ENCODE data around the gene SUMO2. TPM values are rescaled to one million over a fixed set of nuclear protein-coding genes. Genes with fewer than 3 reads are reported as not detected.
"Not testable (repeated sequence)": the region's sequence is repeated elsewhere in the genome, so short reads cannot be mapped to it uniquely, and the experiment has no call there.

The SUMO2 gene
- total and polyA plus RNA-seq, 2 of the 13 experiments (the other 11 are each of a cell fraction or from before 2014, with no cell fraction given), result 337 to 553 TPM

GRCh38 chr17:75132018-75133000 lies 50.5 kb downstream of the SUMO2 start:
- ChIA-PET POLR2A (interaction anchor here (0.7 to 3.1 kb wide), 37 partner anchors 9 to 648 kb away, joined by 3 to 23 read pairs (median 5); partner anchors contain the start of genes ARMC7, CDR2L, JPT1 and MIF4GD), CTCF (ENCODE audit: low intra/inter-chr PET ratio, low total read pairs) (interaction anchor here (1.3 to 2.8 kb wide), 2 partner anchors 18 to 69 kb away, joined by 3 to 26 read pairs; no protein-coding TSS in a partner anchor)
- ATAC-seq; H2AFZ ChIP-seq (ENCODE audit: low read length); H3K79me2 ChIP-seq (ENCODE audit: insufficient read depth, low read length); H3K9me3 ChIP-seq (ENCODE audit: low read length); BruUV-seq (replicated peaks); FAIRE-seq; H4K20me1 ChIP-seq (ENCODE audit: insufficient read depth, low read length); H3K27me3 ChIP-seq (ENCODE audit: control insufficient read depth in 1 of 2, insufficient read depth in 2 of 2, low read length in 2 of 2); DNase-seq (ENCODE audit: low spot score); in situ Hi-C loops (cut with HindIII; ENCODE audit: extremely low pct_ligation_motif_present, low pct_unique_long_range_greater_than_20kb); TF ChIP-seq EP300 (CRISPR knock-in tag; IDR thresholded peaks at IDR 0.05; ENCODE audit: borderline replicate concordance): not testable (repeated sequence)
- H3K4me2 ChIP-seq (ENCODE audit: low read depth, low read length), result peak overlapping the region; percentile 59
- intact Hi-C loops (cut with micrococcal nuclease; ENCODE audit: unreplicated experiment), result loop anchor here (5.0 kb wide), 1 partner anchor 70 kb away; no protein-coding TSS in a partner anchor
- H3K4me1 ChIP-seq (ENCODE audit: insufficient read depth, low read length), result peaks cover 26% of the 10 kb centered on the region
- WGBS (ENCODE audit: low lambda C conversion rate), result 82% methylated on average over 40 of the region's 40 CpGs
- peak overlapping the region; percentile 85 for H3K9ac ChIP-seq (ENCODE audit: insufficient read depth, low read depth, low read length)
- H3K27ac ChIP-seq (ENCODE audit: extremely low read length, insufficient read depth, low read length), result peak overlapping the region; percentile 86
- peaks cover 10 to 31% of the 10 kb centered on the region in 2 experiments for H3K36me3 ChIP-seq (replicated peaks in 1 of 2; ENCODE audit: control insufficient read depth in 1 of 2, insufficient read depth in 2 of 2, low read length in 2 of 2)
- H3K4me3 ChIP-seq (replicated peaks in 1 of 3; ENCODE audit: insufficient read depth in 1 of 3, low read depth in 2 of 3, low read length in 3 of 3), result peak overlapping the region; percentile 77 to 96 (median 83)
- TF ChIP-seq ZNF414 (CRISPR knock-in tag; IDR thresholded peaks at IDR 0.05) (0 out of 2 replicates have a peak, but pooled peaks have one; percentile 47), ZNF670 (CRISPR knock-in tag; IDR thresholded peaks at IDR 0.05; ENCODE audit: borderline replicate concordance) (0 out of 2 replicates have a peak, but pooled peaks have one; percentile 32), MTF2 (CRISPR knock-in tag; IDR thresholded peaks at IDR 0.05; ENCODE audit: borderline replicate concordance) (peak; percentile 34; the same call in 1 of the 2 replicates), MTERF4 (CRISPR knock-in tag; IDR thresholded peaks at IDR 0.05) (0 out of 2 replicates have a peak, but pooled peaks have one; percentile 56), NFKB2 (CRISPR knock-in tag; IDR thresholded peaks at IDR 0.05; ENCODE audit: borderline replicate concordance) (0 out of 2 replicates have a peak, but pooled peaks have one; percentile 34), GATAD2A (CRISPR knock-in tag; IDR thresholded peaks at IDR 0.05) (peak; percentile 18; the same call in 1 of the 2 replicates), ZBTB37 (CRISPR knock-in tag; IDR thresholded peaks at IDR 0.05) (0 out of 2 replicates have a peak, but pooled peaks have one; percentile 49), ZBTB20 (CRISPR knock-in tag; IDR thresholded peaks at IDR 0.05; ENCODE audit: borderline replicate concordance, low read depth) (peak; percentile 33; the same call in 1 of the 2 replicates), ZNF383 (CRISPR knock-in tag; IDR thresholded peaks at IDR 0.05; ENCODE audit: borderline replicate concordance) (0 out of 2 replicates have a peak, but pooled peaks have one; percentile 14), ZBTB38 (CRISPR knock-in tag; IDR thresholded peaks at IDR 0.05) (peak; percentile 95), EP300 (IDR thresholded peaks at IDR 0.05; ENCODE audit: low read depth in 2 of 2, low read length in 2 of 2) (0 out of 4 replicates have a peak, but pooled peaks of 1 of the 2 experiments have one; percentile 1)

All from HepG2 (cell line).